Spleen (tissue), 7 donors: ENCODE data around the gene FLAD1.

ENCODE experiments used
- CTCF ChIP-seq, 11 experiments: fragments of 200-600 bp in 7 of 11; fragments of 450-650 bp in 4 of 11; sonication (generic) in 4 of 11; IDR thresholded peaks in 8 of 11; conservative IDR thresholded peaks in 3 of 11; 1 replicate in 7 of 11; 2 replicates in 4 of 11; pipeline versions ENCODE4 v1.4.0 to v1.8.0; 2016 to 2021; ENCODE audit warnings: antibody characterized with exemption in 11 of 11, inconsistent platforms in 4 of 11, mild to moderate bottlenecking in 1 of 11
- POLR2AphosphoS5 ChIP-seq, 3 donors: sonication (generic); formaldehyde crosslinking; IDR thresholded peaks; one replicate each; pipeline ENCODE4 v1.5.1; 2017; ENCODE audit warnings: antibody characterized with exemption in 3 of 3
- donor health status: DM: no; HTN: no; CAD: no; lungs with moderate emphysema.
- donor health status: DM: no; HTN: no; CAD: no.
- donor health status: DM: no; HTN: no; CAD: no.

DNA sequence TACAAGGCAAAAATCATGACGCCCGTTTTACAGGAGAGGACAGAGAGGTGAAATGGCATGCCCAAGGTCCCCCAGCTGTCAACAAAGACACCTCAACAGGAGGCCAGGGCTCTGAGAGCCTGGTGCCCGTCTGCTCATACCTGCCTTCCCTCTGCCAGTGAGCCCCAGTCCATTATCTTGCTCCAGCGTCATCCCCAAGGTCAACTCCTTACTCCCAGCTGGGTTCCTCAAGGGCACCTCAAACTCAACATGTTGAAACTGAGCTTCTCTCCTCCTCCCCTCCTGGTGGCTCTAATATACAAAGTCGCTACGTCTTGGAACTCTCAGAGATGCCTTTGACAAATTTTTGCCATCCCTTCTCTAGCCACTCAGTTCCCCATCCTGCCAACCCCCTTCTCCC, 30.5 kb upstream of the FLAD1 start:
- TF ChIP-seq CTCF (IDR thresholded peaks at IDR 0.05 in 8 of 11, conservative IDR thresholded peaks at IDR 0.05 in 3 of 11) (no peak), POLR2AphosphoS5 (IDR thresholded peaks at IDR 0.05) (no peak)
